ENCODE measurements around the gene PFKFB1.
"Not testable (repeated sequence)": the region's sequence is repeated elsewhere in the genome, so short reads cannot be mapped to it uniquely, and the experiment has no call there.

PFKFB1 gene

DNA sequence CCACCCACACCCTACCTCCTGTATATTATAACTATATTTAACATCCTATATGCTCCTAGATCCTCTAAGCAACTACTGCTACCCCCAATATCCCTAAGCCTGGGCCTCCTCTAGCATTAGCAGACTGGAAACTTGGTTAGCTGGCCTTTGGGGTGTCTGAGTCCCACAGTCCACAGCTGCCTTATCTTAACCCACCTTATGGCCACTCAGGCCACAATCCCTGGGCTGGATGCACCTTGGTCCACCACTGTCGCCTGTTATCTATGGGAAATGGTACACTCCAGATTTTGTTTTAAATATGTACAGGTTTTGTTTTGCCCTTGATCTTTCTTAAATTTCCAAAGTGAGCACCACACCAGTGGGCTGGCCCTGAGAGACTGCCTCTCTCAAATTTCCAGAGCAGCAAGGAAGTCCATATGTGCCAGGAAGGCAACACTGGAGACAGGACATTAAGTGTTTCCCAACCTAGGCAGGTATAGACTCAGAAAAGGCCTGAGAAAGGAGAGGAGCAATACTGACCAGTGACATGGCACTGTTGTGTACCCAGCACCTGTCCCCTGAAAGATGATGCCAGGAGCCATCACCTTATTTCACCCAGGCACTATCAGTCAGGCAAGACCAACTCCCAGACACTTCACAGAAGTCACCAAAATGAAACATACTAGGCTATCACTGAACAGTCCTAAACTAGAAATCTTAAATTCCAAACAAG, 921 bp downstream of the PFKFB1 start:
- DNase-seq: no peak

DNA sequence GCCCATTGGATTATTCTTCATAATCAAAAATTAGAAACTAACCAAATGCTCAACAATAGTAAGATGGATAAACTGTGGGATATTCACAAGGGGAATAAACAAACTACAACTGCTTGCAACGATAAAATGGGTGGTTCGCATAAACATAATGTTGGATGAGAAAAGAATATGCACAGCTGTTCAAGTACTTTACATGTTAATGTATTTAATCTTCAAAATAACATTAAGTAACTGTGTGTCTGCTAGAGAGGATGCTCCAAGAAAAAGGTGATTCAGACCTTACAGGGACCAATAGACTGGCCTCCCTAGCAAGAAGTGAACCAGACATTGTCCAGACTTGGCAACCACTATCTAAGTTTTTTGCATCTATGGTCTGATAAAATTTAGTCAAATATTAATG, 2.3 kb downstream of the PFKFB1 start:
- DNase-seq: no peak

DNA sequence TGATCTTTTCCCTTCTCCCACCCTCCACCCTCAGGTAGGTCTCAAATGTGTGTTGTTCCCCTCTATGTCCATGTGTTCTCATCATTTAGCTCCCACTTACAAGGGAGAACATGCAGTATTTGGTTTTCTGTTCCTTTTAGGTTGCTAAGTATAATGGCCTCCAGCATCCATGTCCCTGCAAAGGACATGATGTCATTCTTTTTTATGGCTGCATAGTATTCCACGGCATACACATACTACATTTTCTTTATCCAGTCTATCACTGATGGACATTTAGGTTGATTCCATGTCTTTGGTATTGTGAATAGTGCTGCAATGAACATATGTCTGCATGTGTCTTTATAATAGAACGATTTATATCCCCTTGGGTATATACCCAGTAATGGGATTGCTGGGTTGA, 10.7 kb downstream of the PFKFB1 start:
- DNase-seq: not testable (repeated sequence)

DNA sequence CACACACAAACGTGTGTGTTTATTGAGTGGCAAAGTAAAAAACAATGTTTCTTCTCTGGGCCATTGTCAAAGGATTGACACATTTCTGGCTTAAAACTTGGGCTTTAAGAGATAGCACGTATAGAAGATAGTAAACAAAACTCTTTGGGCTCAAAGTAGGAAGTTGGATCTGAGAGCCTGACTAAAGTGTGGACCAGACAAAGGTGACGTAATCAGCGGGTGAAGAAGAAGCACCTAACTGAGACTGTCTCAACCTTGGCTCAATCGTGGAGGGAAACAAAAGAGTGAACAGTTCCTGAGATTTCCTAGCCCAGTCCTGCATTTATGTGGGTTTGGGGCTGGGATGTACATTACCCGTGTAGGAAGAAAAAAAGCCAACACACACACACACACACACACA, 13.7 kb downstream of the PFKFB1 start:
- no peak for DNase-seq

DNA sequence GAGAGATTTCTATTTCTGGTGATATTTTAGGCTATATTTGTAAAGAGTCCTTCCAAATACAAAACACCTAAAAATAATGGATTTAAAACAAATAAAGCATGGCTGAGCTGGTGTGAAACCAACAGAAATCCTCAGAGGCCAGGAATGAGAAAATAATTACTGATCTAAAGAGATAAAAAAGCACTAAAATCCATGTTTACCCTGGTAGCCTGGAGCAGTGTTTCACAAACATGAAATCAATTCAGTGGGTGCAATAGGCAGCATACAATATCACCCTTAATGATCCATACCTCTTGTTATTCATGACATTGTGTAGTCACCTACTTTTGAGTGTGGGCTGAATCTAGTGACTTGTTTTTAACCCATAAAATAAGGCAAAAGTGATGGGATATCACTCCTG, 14.6 kb downstream of the PFKFB1 start:
- no peak for DNase-seq

DNA sequence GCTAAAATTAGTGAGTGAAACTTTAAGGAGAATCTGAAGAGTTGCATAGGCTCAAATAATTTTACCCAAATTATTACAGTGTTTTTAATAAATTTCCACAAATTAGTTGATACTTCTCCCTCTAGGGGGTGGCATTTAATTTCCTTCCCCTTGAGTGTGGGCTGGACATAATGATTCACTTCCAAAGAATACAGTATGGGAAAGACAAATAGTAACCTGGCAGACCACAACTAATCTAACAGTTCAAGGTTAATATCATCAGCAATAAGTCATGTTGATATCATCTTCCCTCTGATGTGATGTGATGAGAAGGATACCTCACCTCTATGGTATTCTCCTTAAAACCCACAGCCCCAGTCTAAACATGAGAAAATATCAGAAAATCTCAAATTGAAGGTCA, 15.5 kb downstream of the PFKFB1 start:
- DNase-seq: no peak

DNA sequence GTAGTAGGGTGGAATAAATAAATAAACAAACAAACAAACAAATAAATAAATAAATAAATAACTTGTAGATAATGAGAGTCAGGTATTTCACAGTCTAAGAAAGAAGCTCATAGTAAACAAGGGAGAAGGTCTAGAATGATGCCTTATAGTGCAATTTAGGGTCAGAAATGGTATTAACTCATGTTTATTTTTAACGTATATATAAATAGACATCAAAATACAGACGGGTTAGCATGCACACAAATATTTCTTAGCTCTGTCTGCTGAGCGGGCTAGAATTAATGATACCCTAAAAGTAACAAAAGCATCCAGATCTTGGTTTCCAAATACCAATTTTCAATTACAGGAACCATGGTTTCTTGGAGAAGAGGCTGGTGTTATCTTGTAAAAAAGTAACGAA, 16.6 kb downstream of the PFKFB1 start:
- no peak for DNase-seq

DNA sequence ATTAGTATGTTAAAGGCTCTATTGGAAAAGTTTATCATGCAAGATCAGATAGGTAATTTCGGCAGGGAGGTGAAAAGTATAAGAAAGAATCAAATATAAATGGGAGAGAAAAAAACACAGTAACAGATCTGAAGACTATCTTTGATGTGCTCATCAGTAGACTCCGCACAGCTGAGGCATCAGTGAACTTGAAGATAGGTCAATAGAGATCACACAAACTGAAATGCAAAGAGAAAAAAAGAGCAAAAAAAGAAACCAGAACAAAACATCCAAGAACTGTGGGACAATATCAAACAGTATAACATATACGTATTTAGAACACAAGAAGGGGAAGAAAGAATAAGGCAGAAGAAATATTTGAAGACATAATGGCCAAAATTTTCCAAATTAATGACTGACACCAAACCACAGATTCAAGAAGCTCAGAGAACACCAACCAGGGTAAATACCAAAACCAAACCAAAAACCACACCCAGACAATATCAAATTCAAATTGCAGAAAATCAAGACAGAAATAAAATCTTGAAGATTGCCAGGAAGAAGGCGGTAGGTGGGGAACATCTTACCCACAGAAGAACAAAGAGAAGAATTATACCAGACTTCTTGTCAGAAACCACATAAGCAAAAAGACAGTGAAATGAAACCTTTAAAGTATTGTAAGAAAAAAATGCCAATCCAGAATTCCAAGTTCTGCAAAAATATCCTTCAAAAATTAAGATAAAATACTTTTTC, 29.1 kb downstream of the PFKFB1 start:
- DNase-seq: no peak

DNA sequence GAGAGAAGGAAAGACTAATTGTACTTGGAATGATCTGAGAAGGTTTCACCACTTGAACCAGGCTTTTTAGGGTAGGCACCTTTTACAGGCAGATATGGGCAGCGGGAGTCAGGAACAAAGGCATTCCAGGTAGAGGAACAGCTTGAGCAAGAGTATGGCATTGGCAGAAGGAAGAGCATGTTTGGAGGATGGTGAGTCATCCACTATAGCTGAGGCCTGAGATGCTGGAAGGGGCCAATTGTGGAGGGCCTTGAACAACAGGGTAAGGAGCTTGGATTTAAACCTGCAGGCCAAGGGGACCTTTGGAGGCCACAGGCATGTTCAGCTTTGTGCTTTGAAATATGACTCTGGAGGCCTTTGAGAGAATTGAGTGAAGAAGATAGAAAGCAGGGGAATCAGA, 32.2 kb downstream of the PFKFB1 start:
- no peak for DNase-seq

DNA sequence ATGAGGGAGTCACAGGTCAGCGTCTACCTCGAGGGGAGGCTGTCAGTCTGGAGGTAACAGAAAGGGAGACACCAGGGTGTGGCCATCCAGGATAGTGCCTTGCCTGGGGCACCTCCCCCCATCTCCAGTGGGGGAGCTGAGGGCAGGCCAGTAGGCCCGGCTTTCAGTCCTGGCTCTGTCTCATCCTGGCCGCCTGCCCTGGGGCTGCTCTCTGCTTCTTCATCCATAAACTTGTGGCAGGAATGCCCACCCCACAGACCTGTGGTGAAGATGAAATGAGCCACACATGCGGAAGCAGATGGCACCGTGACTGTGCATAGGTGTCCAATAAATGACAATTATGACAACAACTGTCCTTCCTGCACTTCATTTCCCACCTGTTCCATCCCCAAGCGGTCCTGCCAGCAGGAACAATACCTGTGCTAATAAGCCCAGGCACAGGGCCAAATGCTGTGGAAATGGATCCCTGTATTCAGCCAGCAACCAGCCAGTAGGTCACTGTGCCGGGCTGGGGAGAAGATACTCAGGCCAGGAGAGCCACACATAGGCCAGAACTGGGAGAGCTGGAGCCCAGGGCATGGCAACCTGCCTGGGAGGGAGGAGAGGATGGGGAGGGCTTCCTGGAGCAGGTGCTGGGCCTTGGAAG, 43.1 kb downstream of the PFKFB1 start:
- DNase-seq: no peak

DNA sequence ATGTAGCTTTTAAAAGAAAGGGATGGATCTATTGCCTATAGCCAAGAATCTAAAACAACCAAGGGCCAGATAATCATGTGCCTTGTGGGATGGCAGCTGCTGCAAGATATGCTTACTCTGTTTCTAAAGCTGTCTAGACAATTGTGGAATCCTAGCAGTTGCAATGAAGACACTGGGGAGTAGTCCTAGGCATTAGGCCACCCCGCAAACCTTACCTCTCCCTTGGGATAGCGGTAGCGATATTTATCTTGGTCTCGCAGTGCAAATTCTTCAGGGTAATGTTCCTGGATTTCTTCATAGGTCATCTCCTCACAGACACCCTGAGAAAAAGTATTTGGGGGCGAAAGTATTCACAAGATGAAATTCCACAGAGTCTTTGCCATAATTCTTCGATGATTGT, 48.8 kb downstream of the PFKFB1 start:
- DNase-seq: no peak

DNA sequence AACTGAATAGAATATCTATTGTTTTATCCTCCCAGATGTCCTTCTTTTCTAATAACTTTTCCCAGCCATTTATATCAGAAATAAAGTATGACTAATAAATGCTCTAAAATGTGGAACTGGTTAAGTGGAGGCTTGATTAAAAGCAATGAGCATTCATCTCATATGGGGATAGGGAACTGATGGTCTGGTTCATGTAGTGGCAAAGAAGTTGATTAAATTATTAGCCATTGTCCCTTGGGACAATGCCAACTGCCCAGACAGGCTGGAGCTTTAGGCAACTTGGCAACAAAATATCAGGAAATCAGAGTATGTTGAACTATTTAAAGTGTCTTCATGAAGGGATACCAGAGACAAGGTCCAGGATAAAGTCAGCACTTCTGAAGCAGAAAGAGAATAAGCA, 49.2 kb downstream of the PFKFB1 start:
- no peak for DNase-seq

DNA sequence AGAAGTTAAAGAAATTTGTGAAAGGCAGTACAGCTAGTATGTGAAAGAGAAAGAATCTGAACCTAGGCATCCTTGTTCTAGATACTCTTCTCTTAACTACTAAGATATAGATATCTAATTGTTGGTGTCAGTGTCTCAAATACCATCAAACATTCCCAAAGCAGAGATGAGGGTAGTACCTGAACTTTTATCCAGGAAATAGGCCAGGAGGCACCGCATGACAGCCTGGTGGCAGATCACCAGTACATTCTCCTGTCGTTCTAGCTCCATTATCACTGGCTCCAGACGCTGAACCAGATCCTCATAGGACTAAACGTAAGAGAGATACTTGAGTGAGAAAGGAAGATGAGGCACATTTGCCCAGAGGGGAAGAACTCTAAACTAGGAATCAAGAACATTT, 56.6 kb downstream of the PFKFB1 start:
- DNase-seq: no peak

DNA sequence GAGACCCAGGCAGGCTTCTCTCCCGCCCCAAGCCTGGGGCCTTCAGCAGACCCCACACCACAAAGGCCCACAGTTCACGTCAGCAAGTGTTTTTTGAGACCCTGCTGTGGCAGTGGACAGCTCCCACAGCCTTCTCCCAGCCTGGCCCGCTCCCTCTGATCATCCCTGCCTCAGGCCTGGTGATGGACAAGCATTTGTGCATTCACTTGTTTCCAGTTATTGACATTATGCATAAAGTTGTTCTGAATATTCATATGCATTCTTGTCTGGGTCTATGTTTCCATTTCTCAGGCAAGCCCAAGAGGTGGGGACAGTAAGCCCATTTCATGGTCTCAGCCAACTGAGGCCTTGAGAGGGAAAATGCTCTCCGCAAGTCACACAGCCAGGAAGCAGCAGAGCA, 58.7 kb downstream of the PFKFB1 start:
- no peak for DNase-seq

DNA sequence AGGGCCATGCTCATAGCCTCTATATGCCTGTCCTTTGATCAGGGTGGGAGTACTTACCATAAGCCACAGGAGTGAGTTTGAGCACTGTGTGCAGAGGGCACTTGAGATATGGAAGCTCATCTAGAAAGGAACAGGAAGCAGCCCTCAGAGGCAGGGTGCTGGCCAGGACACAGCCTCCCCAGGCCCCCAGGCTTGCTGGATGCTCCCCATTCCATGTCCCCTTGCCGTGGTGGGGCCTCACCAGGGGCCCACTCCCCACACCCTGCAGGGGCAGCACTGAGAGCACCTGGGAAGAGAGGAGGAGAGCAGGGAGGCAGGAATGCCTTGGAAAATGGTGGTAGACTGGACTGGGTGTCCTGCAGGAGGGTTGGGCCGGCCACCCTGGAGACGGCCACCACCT, 59.1 kb downstream of the PFKFB1 start:
- DNase-seq: no peak

DNA sequence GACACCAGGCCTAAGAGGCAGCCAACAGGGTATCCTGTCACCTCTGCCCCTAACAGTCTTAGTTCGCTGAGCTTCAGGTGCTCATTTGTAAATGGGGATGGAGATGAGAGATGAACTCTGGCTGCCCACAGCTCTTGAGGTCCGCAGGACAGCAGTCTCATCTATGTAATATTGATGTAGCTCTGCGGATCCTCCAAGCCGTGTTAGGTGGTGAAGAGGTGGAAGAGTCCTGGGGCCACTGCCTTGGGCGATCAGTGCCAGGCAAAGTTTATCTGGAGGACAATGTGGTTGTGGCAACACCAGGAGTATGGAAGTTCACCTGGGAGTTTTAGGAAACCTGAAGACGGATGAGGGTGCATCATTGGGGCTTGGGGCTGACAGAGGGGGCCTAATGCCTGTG, 59.9 kb downstream of the PFKFB1 start:
- no peak for DNase-seq

DNA sequence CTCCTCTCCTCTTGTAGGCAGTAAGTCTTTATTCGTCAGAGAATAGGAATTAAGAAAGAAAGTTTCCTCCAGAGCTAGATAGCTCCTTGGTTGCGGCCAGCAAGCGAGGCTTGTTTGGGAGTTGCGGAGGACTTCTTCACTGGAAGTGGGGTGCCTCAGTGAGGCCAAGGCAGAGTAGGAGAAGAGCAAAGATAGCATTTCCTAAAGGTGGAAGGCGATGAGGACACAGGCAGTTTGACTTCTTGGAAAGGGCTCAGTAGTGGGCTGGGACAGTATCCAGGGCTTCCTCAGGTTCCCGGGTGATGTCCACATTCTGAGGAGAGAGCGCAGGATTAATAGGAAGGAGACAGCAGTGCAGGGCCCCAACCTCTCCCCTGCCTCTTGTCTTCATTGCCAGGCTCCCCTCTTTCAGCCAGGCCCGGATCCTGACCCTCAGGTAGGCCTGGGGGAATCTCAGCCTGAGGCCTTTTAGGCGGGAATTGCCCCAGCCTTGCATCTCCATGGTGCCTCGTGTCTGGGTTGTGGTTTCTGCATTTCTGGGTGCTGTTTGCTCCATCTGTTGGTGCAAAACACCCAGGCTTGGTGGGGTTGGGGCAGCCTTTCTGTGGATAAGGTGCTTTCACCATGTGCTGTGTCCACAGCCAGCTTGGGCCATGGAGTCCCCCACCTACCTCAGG, 60.7 kb downstream of the PFKFB1 start:
- no peak for DNase-seq

DNA sequence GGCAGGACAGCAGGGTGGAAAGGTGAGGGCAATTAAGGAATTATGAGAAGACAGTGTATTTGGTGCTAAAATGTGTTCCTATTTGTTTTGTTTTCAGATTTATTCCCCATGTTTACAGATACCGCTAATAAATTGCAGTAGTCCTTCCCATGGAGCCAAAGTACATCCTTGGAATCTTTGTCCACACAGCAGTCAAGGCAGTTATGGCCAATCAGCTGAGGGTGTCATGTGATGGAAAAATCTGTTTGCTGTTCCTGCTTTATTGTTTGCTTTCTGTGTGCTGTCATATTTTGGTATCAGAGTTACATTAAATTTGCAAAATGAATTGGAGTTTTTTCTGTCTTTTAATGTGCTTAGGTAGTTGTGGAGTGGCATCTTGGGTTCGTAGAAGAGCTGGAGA, 62.9 kb downstream of the PFKFB1 start:
- DNase-seq: no peak

DNA sequence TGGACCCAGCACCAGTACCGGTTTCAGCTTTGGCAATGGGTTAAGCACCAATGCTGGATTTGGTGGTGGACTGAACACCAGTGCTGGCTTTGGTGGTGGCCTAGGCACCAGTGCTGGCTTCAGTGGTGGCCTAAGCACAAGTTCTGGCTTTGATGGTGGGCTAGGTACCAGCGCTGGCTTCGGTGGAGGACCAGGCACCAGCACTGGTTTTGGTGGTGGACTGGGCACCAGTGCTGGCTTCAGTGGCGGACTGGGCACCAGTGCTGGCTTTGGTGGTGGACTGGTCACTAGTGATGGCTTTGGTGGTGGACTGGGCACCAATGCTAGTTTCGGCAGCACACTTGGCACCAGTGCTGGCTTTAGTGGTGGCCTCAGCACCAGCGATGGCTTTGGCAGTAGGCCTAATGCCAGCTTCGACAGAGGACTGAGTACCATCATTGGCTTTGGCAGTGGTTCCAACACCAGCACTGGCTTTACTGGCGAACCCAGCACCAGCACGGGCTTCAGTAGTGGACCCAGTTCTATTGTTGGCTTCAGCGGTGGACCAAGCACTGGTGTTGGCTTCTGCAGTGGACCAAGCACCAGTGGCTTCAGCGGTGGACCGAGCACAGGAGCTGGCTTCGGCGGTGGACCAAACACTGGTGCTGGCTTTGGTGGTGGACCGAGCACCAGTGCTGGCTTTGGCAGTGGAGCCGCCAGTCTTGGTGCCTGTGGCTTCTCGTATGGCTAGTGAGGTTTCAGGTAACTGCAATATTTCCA, 63.5 kb downstream of the PFKFB1 start:
- DNase-seq: no peak

DNA sequence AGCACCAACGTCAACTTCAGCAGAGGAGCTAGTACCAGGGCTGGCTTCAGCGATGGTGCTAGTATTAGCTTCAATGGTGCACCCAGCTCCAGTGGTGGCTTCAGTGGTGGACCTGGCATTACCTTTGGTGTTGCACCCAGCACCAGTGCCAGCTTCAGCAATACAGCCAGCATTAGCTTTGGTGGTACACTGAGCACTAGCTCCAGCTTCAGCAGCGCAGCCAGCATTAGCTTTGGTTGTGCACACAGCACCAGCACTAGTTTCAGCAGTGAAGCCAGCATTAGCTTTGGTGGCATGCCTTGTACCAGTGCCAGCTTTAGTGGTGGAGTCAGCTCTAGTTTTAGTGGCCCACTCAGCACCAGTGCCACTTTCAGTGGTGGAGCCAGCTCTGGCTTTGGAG, 65.1 kb downstream of the PFKFB1 start:
- no peak for DNase-seq

DNA sequence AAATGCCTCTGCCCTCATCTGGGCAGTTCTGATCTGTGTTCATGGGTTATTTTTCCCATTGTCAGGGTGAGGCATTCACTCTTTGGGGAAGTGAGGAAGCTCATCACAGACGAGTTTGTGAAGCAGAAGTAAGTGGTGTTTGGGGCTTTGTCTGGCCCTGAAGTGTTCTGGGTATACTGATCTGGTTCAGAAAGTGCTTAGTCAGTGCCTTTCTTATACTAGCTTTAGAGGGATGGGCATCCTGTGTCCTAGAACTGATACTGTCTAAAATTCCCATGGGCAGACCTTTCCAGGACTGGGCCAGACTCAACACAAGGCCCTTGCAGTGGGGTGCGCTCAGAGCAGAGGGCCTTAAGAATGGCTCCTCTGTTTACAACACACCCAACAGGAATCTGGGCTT, 67.0 kb downstream of the PFKFB1 start:
- no peak for DNase-seq

DNA sequence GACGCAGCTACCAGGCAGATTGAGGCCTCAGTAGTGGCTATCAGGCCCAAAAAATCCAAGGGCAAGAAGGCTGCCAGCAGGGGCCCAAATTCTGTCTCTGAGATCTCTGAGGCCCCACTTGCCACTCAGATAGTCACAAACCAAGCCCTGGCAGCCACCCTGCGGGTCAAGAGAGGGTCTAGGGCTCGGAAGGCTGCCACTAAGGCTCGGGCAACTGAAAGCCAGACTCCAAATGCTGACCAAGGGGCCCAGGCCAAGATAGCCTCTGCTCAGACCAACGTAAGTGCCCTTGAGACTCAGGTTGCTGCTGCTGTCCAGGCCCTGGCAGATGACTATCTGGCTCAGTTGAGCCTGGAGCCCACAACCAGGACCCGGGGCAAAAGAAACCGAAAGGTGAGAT, 70.6 kb downstream of the PFKFB1 start:
- no peak for DNase-seq

DNA sequence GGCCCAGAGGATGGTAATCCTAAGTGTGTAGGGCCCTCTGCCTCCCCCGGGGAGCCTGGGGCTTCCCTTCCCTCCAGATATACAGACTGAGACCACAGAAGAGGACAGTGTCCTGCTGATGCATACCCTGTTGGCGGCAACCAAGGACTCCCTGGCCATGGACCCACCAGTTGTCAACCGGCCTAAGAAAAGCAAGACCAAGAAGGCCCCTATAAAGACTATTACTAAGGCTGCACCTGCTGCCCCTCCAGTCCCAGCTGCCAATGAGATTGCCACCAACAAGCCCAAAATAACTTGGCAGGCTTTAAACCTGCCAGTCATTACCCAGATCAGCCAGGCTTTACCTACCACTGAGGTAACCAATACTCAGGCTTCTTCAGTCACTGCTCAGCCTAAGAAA, 71.4 kb downstream of the PFKFB1 start:
- DNase-seq: no peak

Measured in activated effector memory CD4-positive, alpha-beta T cell treated with Interleukin-2 at 50 U/mL for 16 hours (primary cell).